Inflammatory macrophage treated with lipopolysaccharide for 1 hour (primary cell): ENCODE measurements around the gene SNAP47.
"Not testable (repeated sequence)": the region's sequence is repeated elsewhere in the genome, so short reads cannot be mapped to it uniquely, and the experiment has no call there.

Experiments used
- DNase-seq, 2 donors: peaks; one replicate each; pipeline ENCODE4 v3.0.0-alpha.2; 2020 to 2022

Gene SNAP47

DNA sequence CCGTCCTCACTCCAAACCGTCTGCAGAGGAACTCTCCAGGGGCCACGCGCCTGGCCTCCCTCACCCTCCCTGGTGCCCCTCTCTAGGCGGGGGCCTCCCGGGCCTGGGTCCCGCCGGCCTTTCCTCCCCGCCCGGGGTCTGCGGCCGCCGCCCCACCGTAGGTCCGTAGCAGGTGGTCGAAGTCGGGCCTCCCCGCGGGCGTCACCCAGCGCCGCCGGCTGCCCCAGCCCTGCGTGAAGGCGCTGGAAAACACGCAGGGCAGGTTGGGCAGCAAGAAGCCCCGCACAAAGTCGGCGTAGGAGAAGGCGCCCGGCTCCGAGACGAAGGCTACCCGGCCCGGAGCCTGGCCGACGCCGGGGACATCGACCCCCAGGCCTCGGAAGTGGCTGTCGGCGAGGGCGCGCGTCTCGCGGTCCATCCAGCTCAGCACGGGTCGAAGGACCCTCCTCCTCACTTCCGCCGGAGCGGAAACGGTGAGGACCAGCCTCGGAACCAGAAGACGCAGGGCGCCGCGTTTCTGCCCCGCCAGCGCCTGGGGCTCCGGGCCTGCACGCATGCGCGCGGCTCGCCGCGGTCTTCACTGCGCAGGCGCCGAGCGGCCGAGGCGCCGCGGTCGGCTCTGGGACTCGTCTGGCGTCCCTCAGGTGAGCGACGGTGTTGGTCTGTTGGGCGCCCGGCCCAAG, at the start of gene SNAP47, which contains the start of gene JMJD4:
Gene SNAP47 (plus strand): TSS at position 580 of the 683 bp plus-strand sequence. CDS start 12,302 bp downstream, outside the sequence.
Gene JMJD4 (minus strand): TSS at position 447 of the 683 bp plus-strand sequence. CDS start 29 bp downstream, at position 418.
- peak; percentile 76 to 93 for DNase-seq

- no peak for DNase-seq
Observed at GRCh38 chr1:227685807-227686206, 49.4 kb upstream of the SNAP47 start.

GRCh38 chr1:227697321-227697864, 37.8 kb upstream of the SNAP47 start:
- no peak for DNase-seq

- DNase-seq: not testable (repeated sequence)
Observed at GRCh38 chr1:227701631-227702030, 33.6 kb upstream of the SNAP47 start.

DNA sequence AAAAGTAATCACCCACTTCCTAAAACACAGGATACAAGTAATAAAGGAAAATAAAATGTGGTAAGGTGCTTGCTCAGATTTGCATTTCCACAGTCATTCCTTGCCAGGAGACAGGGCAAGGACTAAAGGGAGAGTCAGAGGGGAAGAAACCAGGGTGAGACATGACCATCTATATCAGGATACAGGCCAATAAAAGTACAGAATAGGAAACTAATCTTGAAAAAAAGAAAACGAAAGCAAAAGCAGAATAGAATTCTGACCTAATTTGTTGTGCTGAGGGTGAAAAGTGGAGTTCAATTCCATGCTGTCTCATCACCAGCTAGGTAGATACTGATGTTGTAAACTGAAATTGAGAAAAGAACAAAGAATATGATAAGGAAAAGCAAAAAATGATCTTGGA, 27.4 kb upstream of the SNAP47 start:
- DNase-seq: no peak

DNA sequence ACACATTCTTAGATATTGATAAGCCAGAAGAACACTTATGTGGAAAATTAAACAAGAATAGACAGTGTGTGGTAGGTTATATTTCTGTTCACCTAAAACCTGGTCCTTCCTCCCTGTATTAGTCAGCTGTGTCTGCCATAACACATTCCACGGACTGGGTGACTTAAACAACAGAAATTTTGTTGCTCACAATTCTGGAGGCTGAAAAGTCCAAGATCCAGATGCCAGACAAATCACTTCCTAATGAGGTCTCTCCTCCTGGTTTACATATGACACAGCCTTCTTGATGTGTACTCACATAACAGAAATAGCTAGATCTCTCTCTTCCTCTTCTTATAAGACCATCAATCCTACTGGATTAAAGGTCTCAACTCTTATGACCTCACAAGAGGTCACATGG, 25.8 kb upstream of the SNAP47 start:
- no peak for DNase-seq

GRCh38 chr1:227710474-227710873, 24.8 kb upstream of the SNAP47 start:
- DNase-seq: not testable (repeated sequence)

GRCh38 chr1:227712648-227713047, 22.6 kb upstream of the SNAP47 start:
- DNase-seq: no peak

DNA sequence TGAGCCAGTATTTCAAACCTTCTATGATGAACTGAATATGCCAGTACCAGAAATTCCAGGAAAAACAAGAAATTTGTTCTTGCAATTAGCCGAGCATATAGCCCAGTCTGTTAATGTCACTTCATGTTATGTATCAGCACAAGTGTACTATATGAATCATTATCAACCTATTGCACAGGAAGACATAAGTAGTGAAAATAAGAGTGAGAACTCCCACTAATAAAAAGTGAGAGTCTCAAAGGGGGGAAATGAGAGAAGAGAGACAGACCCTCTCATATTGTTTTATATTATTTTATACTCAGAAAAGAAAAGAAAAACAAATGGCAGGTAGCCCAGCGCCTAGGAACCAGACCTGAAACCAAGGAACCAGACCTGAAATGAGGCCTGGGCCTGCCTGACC, 16.3 kb upstream of the SNAP47 start:
- DNase-seq: no peak

DNA sequence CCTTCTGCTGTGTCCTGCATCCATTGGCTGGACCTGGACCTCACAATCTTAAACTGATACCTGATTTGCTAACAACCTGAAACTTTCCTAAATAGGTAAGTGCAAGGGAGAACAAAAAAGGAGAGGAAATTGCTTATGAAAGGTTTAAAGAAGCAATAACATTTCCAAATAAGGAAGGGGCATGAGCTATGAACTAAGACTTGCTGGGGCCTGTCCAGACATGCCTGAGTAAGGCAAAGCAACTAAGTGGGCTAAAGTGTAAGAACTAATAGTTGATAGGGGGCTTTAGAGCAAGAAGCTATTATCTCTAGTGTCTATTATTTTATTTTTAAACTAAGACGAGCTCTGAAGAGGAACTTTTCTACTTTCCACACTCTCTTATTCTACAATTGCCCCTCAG, 11.8 kb upstream of the SNAP47 start:
- DNase-seq: no peak

DNA sequence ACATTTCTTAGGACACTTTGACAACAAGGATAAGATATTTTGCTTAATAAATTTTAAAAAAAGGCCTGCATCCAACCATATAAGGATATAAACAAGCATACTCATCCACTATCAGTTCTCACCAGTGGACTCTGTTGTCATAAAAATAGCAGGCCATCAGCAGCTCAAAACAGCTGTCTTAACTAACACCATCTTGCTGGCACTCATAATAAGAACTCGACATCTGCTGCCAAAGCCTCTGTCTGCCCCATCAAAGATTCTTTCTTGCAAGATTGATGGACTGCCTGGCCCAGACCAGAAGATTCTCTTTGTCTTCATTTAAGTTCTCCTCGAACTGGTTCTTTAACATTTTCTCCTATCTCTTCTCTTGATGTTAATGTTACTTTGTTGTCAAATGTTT, 10.2 kb upstream of the SNAP47 start:
- DNase-seq: no peak

- no peak for DNase-seq
Observed at GRCh38 chr1:227726318-227726717, 8.9 kb upstream of the SNAP47 start.

GRCh38 chr1:227726924-227727599, 8.2 kb upstream of the SNAP47 start:
- no peak for DNase-seq

DNA sequence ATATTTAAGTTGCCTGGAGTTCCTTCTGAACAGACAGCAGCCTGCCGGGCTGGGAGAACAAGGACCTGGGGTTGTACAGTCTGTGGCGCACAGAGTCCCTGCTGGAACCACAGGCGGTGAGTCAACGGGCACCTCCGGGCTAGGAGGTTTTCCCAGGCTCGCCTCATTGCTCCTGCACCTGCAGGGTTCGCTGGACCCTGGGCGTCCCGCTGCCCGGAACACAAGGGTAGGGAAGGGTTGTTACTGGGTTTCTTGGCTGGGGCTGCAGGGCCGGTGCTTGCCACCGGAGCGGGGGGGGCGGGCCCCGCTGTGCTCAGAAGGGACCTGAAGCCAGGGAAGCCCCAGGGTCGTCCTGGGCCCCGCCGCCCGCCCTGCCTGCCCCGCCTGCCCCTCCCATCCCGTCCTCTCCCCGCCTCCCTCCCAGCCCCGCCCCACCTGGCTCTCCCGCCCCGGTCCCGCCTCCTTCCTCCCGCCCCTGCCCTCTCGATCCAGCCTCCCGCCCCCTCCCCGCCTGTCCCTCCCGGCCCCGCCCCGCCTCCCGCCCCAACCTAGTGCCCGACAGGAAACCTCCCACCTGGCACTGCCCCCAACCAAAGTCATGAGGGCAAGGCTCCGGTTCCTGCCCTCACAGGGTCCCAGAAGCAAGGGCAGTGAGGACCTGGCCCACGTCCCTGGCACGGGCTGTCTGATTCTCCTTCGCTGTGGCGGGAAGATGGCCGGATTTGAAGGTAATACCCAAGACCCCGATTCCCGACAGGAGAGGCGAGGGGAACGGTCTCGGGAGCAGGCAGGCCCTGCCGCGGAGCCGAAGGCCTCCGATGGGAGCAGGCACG, 7.0 kb upstream of the SNAP47 start:
- DNase-seq: peak in 1 of 2 donors; percentile 7

DNA sequence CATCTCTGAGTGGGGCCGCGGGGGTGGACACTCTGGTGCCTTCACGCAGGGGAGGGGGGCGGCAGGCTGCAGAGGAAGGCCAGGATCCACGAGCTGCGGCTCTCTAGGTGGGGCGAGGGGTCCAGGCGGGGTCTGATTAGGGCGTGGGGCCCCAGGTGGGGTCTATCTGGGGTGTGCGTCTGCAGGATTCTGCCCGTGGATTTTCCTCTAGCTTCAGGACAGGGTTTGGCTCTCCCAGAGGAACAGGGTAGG, 6.4 kb upstream of the SNAP47 start:
- no peak for DNase-seq

DNA sequence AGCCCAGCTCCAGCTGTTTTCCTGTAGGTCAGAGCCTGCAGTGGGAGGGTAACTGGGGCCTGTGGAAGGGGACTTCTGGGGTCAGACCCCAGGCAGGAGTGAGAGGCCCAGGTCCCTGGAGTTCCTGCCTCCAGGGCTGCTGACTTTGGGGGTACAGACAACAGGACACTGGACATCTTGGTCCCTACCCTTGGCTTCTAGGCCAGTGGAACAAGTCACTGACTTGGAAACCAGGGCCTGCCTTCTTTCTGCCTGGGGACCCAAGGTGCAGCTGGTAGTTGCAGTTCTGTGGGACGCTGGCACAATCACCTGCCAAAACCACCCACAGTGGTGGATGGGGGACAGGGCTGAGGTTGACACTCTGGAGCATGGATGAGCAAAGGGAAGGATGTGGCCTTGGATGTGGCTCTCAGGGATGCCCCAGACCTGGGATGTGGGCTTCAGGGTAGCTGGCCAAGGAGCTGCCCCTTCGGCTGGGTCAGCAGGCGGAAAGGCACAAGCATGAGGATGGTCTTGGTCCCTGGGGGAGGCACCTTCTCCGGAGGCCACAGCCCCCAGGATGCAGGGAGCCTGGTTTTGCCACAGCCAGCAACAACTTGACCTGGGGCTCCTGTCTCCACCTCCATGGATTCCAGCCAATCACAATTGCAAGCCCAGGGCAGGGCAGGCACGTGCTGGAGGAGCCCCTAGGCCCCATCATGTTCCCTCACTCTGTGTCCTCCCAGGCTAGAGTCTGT, 5.9 kb upstream of the SNAP47 start:
- DNase-seq: no peak

DNA sequence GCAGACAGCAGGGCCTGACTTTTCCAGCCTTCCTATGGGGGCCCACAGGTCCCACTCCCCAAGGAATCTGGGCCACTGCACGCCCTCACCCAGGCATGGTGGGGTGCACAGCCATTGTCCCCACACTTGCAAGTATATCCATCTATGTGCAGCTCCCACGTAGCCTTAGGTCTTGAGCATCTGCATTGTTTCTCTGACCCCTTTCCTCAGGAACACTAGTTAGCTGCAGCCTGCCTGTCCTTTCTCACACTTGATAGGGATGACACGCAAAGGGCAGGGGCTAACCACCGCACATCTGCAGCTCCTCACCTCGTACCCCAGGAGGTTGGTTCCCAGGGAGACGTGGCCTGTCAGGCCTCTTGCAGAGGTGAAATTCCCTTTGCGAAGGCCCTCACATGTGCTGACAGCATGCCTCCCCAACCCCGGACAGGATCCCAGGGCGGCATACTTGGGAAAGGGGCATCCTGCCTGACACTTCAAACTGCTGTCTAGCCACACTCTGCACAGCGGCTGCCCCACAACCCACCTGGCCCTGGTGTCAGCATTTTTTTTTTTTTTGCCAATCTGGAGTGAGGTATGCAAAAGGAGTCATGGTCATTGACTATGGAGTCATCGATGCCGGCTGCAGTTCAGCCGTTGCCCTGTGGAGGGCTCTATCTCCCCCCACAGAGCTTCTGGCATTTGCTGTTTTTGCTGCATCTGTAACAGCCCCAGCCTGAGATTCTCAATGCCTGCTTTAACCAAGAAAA, 5.2 kb upstream of the SNAP47 start:
- DNase-seq: peak; percentile 19 to 49

DNA sequence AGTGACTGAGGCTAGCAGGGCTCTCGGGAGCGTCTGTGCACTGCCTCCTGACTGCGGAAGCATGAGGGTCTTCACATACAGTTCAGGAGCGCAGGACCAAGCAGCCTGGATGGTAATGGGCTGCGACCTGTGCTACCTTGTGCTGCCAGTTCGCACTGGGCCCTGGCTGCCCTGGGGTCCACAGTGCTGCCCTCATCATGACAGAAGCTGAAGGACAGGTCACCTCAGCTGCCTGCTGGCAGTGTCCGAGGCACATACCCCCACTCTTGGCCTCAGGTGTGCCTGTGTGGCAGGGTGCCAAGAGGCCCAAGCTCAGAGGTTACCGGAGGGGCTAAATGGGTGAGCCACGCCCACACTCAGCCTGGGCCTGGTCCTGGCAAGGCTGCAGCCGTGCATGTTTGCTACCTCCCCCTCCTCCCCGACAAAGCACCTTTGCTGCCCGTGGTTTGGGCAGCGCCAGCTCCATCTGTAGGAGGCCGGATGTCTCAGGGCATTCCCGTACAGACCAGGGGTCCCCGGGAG, 4.5 kb upstream of the SNAP47 start:
- DNase-seq: no peak

- DNase-seq: no peak
Observed at GRCh38 chr1:227731241-227731677, 4.0 kb upstream of the SNAP47 start.

GRCh38 chr1:227731696-227732585, 3.3 kb upstream of the SNAP47 start:
- no peak for DNase-seq
